NT2/D1 (cell line): Measurements from ENCODE around the gene PHACTR1.

Source experiments
- DNase-seq: peaks from one replicate; pipeline ENCODE4 v3.0.0-alpha.2; 2011; ENCODE audit warnings: low read depth, low spot score
- H3K27me3 ChIP-seq: 2 replicates; pipeline ENCODE4 v1.6.0; 2011; ENCODE audit warnings: mild to moderate bottlenecking; ENCODE audit not compliant: insufficient read length, insufficient read depth
- H3K36me3 ChIP-seq: 2 replicates; pipeline ENCODE4 v1.6.1; 2011; ENCODE audit warnings: mild to moderate bottlenecking, low read length, mixed read lengths; ENCODE audit not compliant: insufficient read depth, insufficient read length
- H3K4me1 ChIP-seq: 2 replicates; pipeline ENCODE4 v1.5.1; 2011; ENCODE audit not compliant: insufficient read depth, insufficient read length
- H3K4me3 ChIP-seq: 2 replicates; pipeline ENCODE4 v1.5.1; 2011; ENCODE audit warnings: low read depth; ENCODE audit not compliant: insufficient read length
- H3K9ac ChIP-seq: 2 replicates; pipeline ENCODE4 v1.6.0; 2011; ENCODE audit warnings: low read depth; ENCODE audit not compliant: insufficient read length
- H3K9me3 ChIP-seq: 2 replicates; pipeline ENCODE4 v1.5.1; 2011; ENCODE audit warnings: mild to moderate bottlenecking, low read length; ENCODE audit not compliant: insufficient read depth
- SUZ12 ChIP-seq: IDR thresholded peaks from 2 replicates; pipeline ENCODE4 v1.6.1; 2011; ENCODE audit not compliant: insufficient read length, insufficient read depth; ENCODE audit errors: extremely low read depth
- YY1 ChIP-seq: IDR thresholded peaks from 2 replicates; pipeline ENCODE4 v1.6.1; 2011; ENCODE audit not compliant: insufficient read length, insufficient read depth
- ZNF274 ChIP-seq: IDR thresholded peaks from 2 replicates; pipeline ENCODE4 v1.6.1; 2011; ENCODE audit warnings: mild to moderate bottlenecking, low read depth, low read length

Gene PHACTR1

GRCh38 chr6:13226071-13226470, 509.5 kb downstream of the PHACTR1 start:
- no peaks in the 10 kb centered on the region for H3K27me3 ChIP-seq
- no peaks in the 10 kb centered on the region for H3K9me3 ChIP-seq
- no peaks in the 10 kb centered on the region for H3K36me3 ChIP-seq
- H3K9ac ChIP-seq = no peak overlapping the region
- TF ChIP-seq YY1 = no peak
- no peak for TF ChIP-seq SUZ12
- no peak for TF ChIP-seq ZNF274
- no peaks in the 10 kb centered on the region for H3K4me1 ChIP-seq
- DNase-seq = no peak
- H3K4me3 ChIP-seq = no peak overlapping the region

- Histone ChIP-seq H3K36me3 (peaks cover 4% of the 10 kb centered on the region), H3K4me3 (no peak overlapping the region), H3K9ac (no peak overlapping the region), H3K27me3 (no peaks in the 10 kb centered on the region), H3K4me1 (no peaks in the 10 kb centered on the region), H3K9me3 (no peaks in the 10 kb centered on the region)
- DNase-seq = no peak
- no peak for TF ChIP-seq SUZ12
- no peak for TF ChIP-seq YY1
- no peak for TF ChIP-seq ZNF274
Observed at GRCh38 chr6:13228264-13229204, 512.0 kb downstream of the PHACTR1 start.

GRCh38 chr6:13229205-13230085, 512.9 kb downstream of the PHACTR1 start:
- H3K9ac ChIP-seq = no peak overlapping the region
- no peaks in the 10 kb centered on the region for H3K27me3 ChIP-seq
- H3K9me3 ChIP-seq = no peaks in the 10 kb centered on the region
- peaks cover 4% of the 10 kb centered on the region for H3K36me3 ChIP-seq
- TF ChIP-seq YY1 = no peak
- no peaks in the 10 kb centered on the region for H3K4me1 ChIP-seq
- DNase-seq = no peak
- H3K4me3 ChIP-seq = no peak overlapping the region

- TF ChIP-seq YY1 = no peak
- no peak for TF ChIP-seq ZNF274
- no peak for TF ChIP-seq SUZ12
- Histone ChIP-seq H3K9me3 (no peaks in the 10 kb centered on the region), H3K27me3 (no peaks in the 10 kb centered on the region), H3K36me3 (peaks cover 4% of the 10 kb centered on the region), H3K4me1 (no peaks in the 10 kb centered on the region), H3K4me3 (no peak overlapping the region), H3K9ac (no peak overlapping the region)
- no peak for DNase-seq
Observed at GRCh38 chr6:13233106-13233505, 516.5 kb downstream of the PHACTR1 start.

GRCh38 chr6:13234130-13234529, 517.6 kb downstream of the PHACTR1 start:
- H3K36me3 ChIP-seq = peaks cover 4% of the 10 kb centered on the region
- no peak for DNase-seq
- no peak for TF ChIP-seq ZNF274
- TF ChIP-seq SUZ12 = no peak
- no peak for TF ChIP-seq YY1
- H3K4me1 ChIP-seq = no peaks in the 10 kb centered on the region
- H3K9ac ChIP-seq = no peak overlapping the region
- H3K4me3 ChIP-seq = no peak overlapping the region
- no peaks in the 10 kb centered on the region for H3K9me3 ChIP-seq
- H3K27me3 ChIP-seq = no peaks in the 10 kb centered on the region

- Histone ChIP-seq H3K9ac (no peak overlapping the region), H3K36me3 (peaks cover 4% of the 10 kb centered on the region), H3K4me3 (no peak overlapping the region), H3K9me3 (no peaks in the 10 kb centered on the region), H3K4me1 (no peaks in the 10 kb centered on the region), H3K27me3 (no peaks in the 10 kb centered on the region)
- TF ChIP-seq YY1 = no peak
- TF ChIP-seq SUZ12 = no peak
- no peak for TF ChIP-seq ZNF274
- no peak for DNase-seq
Observed at GRCh38 chr6:13235339-13235738, 518.8 kb downstream of the PHACTR1 start.

- Histone ChIP-seq H3K9me3 (no peaks in the 10 kb centered on the region), H3K27me3 (no peaks in the 10 kb centered on the region)
- TF ChIP-seq ZNF274 (no peak), SUZ12 (no peak), YY1 (no peak)
Observed at GRCh38 chr6:13237318-13237717, 520.8 kb downstream of the PHACTR1 start.

More at GRCh38 chr6:13237318-13237717, 520.8 kb downstream of the PHACTR1 start:
- Histone ChIP-seq H3K4me1 (no peaks in the 10 kb centered on the region), H3K9ac (no peak overlapping the region), H3K36me3 (peaks cover under 1% of the 10 kb centered on the region), H3K4me3 (no peak overlapping the region)
- DNase-seq = no peak
